Measurements from ENCODE around the gene ALG1.
"Not testable (repeated sequence)": the region's sequence is repeated elsewhere in the genome, so short reads cannot be mapped to it uniquely, and the experiment has no call there.

DNA sequence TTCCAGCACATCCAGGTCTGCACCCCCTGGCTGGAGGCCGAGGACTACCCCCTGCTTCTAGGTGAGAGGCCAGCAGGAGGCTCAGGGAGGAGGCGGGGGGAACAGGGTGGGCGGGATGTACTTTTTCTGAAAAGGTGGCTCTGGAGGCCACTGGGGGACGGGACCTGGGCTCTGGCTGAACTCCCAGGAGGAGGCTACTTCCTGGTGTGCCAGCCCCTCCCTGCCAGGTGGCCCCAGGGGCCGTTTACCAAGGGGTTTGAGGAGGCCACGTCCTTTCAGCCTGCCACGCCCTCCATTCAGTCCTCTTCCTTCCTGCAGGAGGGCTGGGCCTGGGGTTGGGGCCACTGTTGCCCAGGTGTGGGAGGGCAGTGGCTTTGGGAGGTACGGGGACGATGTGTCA lies 9.4 kb downstream of the ALG1 start:
- not testable (repeated sequence) for TF ChIP-seq CTCF, POLR2AphosphoS5 (IDR thresholded peaks at IDR 0.05)

Measured in breast epithelium (tissue), 3 donors.